Right lobe of liver (tissue), 6 donors: Measurements from ENCODE around the gene TTLL10. TPM values are rescaled to one million over a fixed set of nuclear protein-coding genes. Genes with fewer than 3 reads are reported as not detected.

ENCODE experiments used
- ATAC-seq, 4 donors: fragments of 200-7000 bp; cut with Tn5 transposase; one replicate each; pipeline ENCODE4 v1.9.1; 2020; ENCODE audit warnings: mild to moderate bottlenecking in 4 of 4, moderate library complexity in 4 of 4
- DNase-seq, 3 donors: peaks; one replicate each; pipeline ENCODE4 v3.0.0-alpha.2; 2020
- H3K27ac ChIP-seq, 3 donors: fragments of 200-600 bp; one replicate each; pipeline ENCODE4 v1.8.0; 2022
- H3K27me3 ChIP-seq, 2 donors: fragments of 200-600 bp; one replicate each; pipeline ENCODE4 v1.8.0; 2022
- H3K36me3 ChIP-seq, 4 donors: fragments of 200-600 bp; sonication (generic) in 1 of 4; one replicate each; pipeline versions ENCODE4 v1.5.1 to v1.8.0; 2017 to 2022; ENCODE audit warnings: control low read depth in 1 of 4
- H3K4me1 ChIP-seq, 4 donors: fragments of 200-600 bp; sonication (generic) in 1 of 4; one replicate each; pipeline versions ENCODE4 v1.5.1 to v1.8.0; 2017 to 2022; ENCODE audit warnings: control low read depth in 1 of 4
- H3K4me3 ChIP-seq, 3 donors: fragments of 200-600 bp; one replicate each; pipeline ENCODE4 v1.8.0; 2022
- H3K9me3 ChIP-seq, 4 donors: fragments of 200-600 bp; sonication (generic) in 1 of 4; one replicate each; pipeline versions ENCODE4 v1.5.1 to v1.8.0; 2017 to 2022; ENCODE audit warnings: control low read depth in 1 of 4
- CTCF ChIP-seq, 4 donors: fragments of 200-600 bp in 3 of 4; fragments of 450-650 bp in 1 of 4; IDR thresholded peaks; one replicate each; pipeline versions ENCODE4 v1.5.1 to v1.8.0; 2016 to 2022; ENCODE audit warnings: antibody characterized with exemption in 4 of 4, mild to moderate bottlenecking in 2 of 4
- POLR2A ChIP-seq: fragments of 450-650 bp; IDR thresholded peaks from one replicate; pipeline ENCODE4 v1.6.1; 2017; ENCODE audit warnings: antibody characterized with exemption, mild to moderate bottlenecking
- WGBS: methylation state at CpG from one replicate; pipeline ENCODE4 v1.1.6; 2018; ENCODE audit warnings: low coverage, low lambda C conversion rate; ENCODE audit not compliant: insufficient coverage; ENCODE audit errors: missing lambda C conversion rate; 5-methylcytosine and 5-hydroxymethylcytosine counted together
- intact Hi-C, 2 donors: fragments of 100-400 bp; cut with DNase I; formaldehyde crosslinking; loops; one replicate each; pipeline versions ENCODE4 v1.11.2 to v1.14.1; 2022
- total RNA-seq, 6 experiments: library from RNA; depleted of rRNA in 2 of 6; stranded (reverse); fragments of >200 nt in 2 of 6; fragmentation: NEBNext Ultra II Directional in 3 of 6; extraction: Animal tissue kit (Norgen Biotek cat#: 25700) in 3 of 6; gene quantifications; one replicate each; pipeline versions ENCODE4 v1.1.0 to v1.2.4, GENCODE V29; 2016 to 2023
- donor health status: DM: no; HTN: yes; CAD: no.
- donor health status: DM: no; HTN: no; CAD: no.
- donor health status: DM: no; HTN: no; CAD: no.
- donor health status: DM: no; HTN: yes; CAD: no.
- donor health status: DM: no; HTN: yes; CAD: no.

TTLL10 gene
- total RNA-seq, 6 experiments from 2014 or later, result not detected

- Histone ChIP-seq H3K36me3 (no peaks in the 10 kb centered on the region), H3K27ac (no peak overlapping the region), H3K9me3 (no peaks in the 10 kb centered on the region), H3K4me1 (peaks cover 0 to 8% (median 0%) of the 10 kb centered on the region in 4 donors), H3K27me3 (peaks cover 0 to 15% of the 10 kb centered on the region in 2 donors), H3K4me3 (no peak overlapping the region)
- DNase-seq, result peak in 2 of 3 donors; percentile 17 to 41
- intact Hi-C loops, result no loop called here
- TF ChIP-seq CTCF (IDR thresholded peaks at IDR 0.05) (no peak), POLR2A (no peak)
- 80% methylated on average over 4 of the region's 27 CpGs for WGBS
- no peak for ATAC-seq
These were observed 29.3 kb downstream of the TTLL10 start for GRCh38 chr1:1202831-1203560.

DNA sequence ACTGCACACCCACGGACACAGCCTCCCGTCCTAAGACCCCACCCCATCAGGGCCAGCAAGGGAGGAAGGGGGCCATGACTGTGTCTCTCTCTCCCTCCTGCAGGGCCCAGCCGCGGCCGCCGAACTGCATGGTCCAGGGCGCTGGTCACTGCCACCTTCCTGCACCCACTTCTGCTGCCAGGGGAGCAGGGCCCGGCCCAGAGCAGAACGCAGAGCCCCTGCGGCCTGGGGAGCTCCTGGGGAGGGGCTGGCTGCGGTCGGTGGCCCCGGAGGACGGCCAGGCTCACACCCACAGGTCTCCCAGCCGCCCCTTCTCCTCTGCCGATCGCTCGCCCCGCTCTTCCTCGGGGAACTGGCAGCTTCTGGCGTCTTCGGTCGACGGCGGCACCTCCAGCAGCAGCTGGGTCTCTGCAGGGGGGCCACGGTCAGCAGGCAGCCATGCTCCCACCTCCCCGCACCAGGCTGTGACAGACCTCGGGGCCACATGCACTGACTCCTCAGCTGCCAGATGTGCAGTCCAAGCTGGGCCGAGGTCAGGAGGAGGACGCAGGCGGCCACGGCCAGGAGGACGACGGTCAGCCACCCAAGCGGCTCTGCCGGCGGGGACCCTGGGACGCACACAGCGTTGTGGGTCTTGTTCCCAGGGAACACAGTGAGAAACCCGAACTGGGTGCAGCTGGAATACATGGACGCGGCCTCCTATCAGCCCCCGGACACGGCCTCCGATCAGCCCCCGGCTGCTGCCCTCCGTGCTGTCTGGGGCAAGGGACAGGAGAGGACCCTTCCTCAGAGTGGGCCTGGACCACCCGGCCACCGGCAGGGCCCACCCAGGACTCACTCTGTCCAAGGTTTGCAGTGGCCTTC is 30.1 kb downstream of the TTLL10 start:
- DNase-seq, result peak in 2 of 3 donors; percentile 12 to 54

DNA sequence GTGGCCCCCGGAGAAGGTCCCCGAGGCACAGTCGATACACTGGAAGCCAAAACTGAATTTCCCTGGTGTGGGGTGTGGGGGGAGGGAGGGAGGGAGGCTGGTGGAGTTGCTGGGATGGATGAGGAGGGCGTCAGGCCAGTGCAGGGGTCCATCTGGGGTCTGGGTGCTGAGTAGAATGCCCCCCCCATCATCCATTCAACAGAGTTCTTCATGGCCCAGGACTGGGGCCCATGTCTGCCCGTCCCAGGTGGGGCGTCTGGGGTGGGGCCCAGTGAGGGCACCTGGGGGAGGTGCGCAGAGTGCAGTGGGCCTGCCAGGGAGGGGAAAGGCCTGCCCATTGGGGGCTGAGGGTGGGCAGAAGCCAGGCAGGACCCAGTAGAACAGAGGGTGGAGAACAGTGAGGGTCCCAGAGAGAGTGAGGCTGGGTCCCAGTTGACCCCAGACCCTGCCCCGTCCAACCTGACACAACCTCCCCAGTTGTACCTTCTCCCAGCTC is 30.8 kb downstream of the TTLL10 start:
- Histone ChIP-seq H3K27ac (no peak overlapping the region), H3K27me3 (peaks cover 0 to 15% of the 10 kb centered on the region in 2 donors), H3K36me3 (no peaks in the 10 kb centered on the region), H3K9me3 (no peaks in the 10 kb centered on the region), H3K4me3 (no peak overlapping the region), H3K4me1 (peaks cover 0 to 8% (median 0%) of the 10 kb centered on the region in 4 donors)
- intact Hi-C loops, result no loop called here
- DNase-seq (peak in 2 of 3 donors; percentile 6 to 35), ATAC-seq (no peak)
- no CpG with 5 or more reads among the region's 8 CpGs for WGBS
- TF ChIP-seq CTCF (IDR thresholded peaks at IDR 0.05) (no peak), POLR2A (no peak)

More for the DNA sequence above, 30.1 kb downstream of the TTLL10 start:
- no peak overlapping the region for H3K4me3 ChIP-seq
- intact Hi-C loops, result no loop called here
- H3K36me3 ChIP-seq, result no peaks in the 10 kb centered on the region
- no peak for ATAC-seq
- WGBS, result no CpG with 5 or more reads among the region's 49 CpGs
- no peak overlapping the region for H3K27ac ChIP-seq
- no peaks in the 10 kb centered on the region for H3K9me3 ChIP-seq
- peaks cover 0 to 8% (median 0%) of the 10 kb centered on the region in 4 donors for H3K4me1 ChIP-seq
- H3K27me3 ChIP-seq, result peaks cover 0 to 15% of the 10 kb centered on the region in 2 donors
- TF ChIP-seq CTCF (IDR thresholded peaks at IDR 0.05) (no peak), POLR2A (no peak)

- intact Hi-C loops, result no loop called here
- DNase-seq, result peak in 2 of 3 donors; percentile 23 to 53
- no peak overlapping the region for H3K4me3 ChIP-seq
These were observed 31.5 kb downstream of the TTLL10 start for GRCh38 chr1:1204998-1205768.

More at GRCh38 chr1:1204998-1205768, 31.5 kb downstream of the TTLL10 start:
- no peaks in the 10 kb centered on the region for H3K9me3 ChIP-seq
- no peak for TF ChIP-seq CTCF (IDR thresholded peaks at IDR 0.05)
- TF ChIP-seq POLR2A, result no peak
- peaks cover 0 to 8% (median 0%) of the 10 kb centered on the region in 4 donors for H3K4me1 ChIP-seq
- no peak overlapping the region for H3K27ac ChIP-seq
- no peaks in the 10 kb centered on the region for H3K36me3 ChIP-seq
- ATAC-seq, result no peak
- no CpG with 5 or more reads among the region's 19 CpGs for WGBS
- H3K27me3 ChIP-seq, result peaks cover 0 to 15% of the 10 kb centered on the region in 2 donors
